Sigmoid colon (tissue), 4 donors: ENCODE data around the gene CEACAM1.

Source experiments
- CTCF ChIP-seq, 4 experiments: fragments of 450-650 bp in 3 of 4; fragments of 200-600 bp in 1 of 4; IDR thresholded peaks; one replicate each; pipeline ENCODE4 v1.5.1; 2016 to 2019; ENCODE audit warnings: antibody characterized with exemption in 4 of 4, mild to moderate bottlenecking in 3 of 4, moderate library complexity in 2 of 4
- EP300 ChIP-seq, 4 donors: sonication (generic); formaldehyde crosslinking; IDR thresholded peaks; one replicate each; pipeline ENCODE4 v1.6.1; 2017; ENCODE audit warnings: antibody characterized with exemption in 4 of 4
- POLR2A ChIP-seq, 2 donors: fragments of 450-650 bp; IDR thresholded peaks; one replicate each; pipeline ENCODE4 v1.6.1; 2016; ENCODE audit warnings: antibody characterized with exemption in 2 of 2, mild to moderate bottlenecking in 2 of 2, moderate library complexity in 2 of 2
- POLR2AphosphoS5 ChIP-seq, 4 donors: sonication (generic); formaldehyde crosslinking; IDR thresholded peaks; one replicate each; pipeline ENCODE4 v1.6.1; 2017; ENCODE audit warnings: antibody characterized with exemption in 4 of 4

DNA sequence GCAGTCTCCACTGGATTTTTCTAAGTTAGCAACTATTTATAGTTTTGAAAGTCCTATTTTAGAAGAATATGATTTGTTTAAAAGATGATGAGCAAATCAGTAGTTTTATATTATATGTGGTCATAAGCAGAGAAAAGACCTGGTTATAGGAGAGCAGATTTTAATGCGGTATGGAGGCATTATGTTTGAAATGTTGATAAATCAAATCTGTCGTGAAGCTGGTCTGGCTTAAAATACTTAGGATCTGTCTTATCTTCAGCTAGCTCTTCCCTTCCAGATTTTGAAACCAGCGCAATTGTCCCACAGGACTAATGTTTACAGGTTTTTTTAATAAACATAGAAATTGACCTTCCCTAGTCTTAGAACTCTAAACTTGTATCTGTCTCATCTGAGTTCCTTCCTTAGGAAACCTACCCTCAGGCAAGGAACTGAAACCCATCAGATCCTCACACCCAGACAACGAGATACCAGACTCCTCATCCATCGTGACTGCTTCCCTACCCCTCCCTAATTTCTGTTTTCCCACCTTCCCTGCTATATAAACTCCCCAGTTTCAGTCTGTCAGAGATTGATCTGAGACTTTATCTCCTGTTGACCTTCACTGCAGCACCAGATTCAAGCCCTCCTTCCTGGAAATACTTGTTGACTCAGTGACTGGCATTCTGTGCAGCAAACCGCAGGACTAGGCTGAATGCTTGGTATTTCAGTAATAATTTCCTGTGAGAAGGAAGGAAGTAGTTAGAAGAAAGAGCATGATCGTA lies 47.8 kb downstream of the CEACAM1 start:
- TF ChIP-seq POLR2AphosphoS5 (IDR thresholded peaks at IDR 0.05) (no peak), POLR2A (IDR thresholded peaks at IDR 0.05) (no peak), CTCF (IDR thresholded peaks at IDR 0.05) (no peak), EP300 (IDR thresholded peaks at IDR 0.05) (no peak)
